SJCRH30 (cell line): ENCODE data around the gene CAMKMT. TPM values are rescaled to one million over a fixed set of nuclear protein-coding genes. Genes with fewer than 3 reads are reported as not detected.
A peak's percentile ranks its signal among the peaks of the same experiment; 100 is the strongest.

ENCODE experiments used
- DNase-seq, 2 experiments: peaks; one replicate each; pipeline ENCODE4 v3.0.0-alpha.2; 2015 to 2020
- H3K27ac ChIP-seq: fragments of 250-450 bp; sonication (Bioruptor Pico); 2 replicates; pipeline ENCODE4 v1.5.1; 2020; ENCODE audit warnings: mild to moderate bottlenecking, moderate library complexity
- H3K27me3 ChIP-seq: fragments of 250-450 bp; sonication (Bioruptor Pico); 2 replicates; pipeline ENCODE4 v1.5.1; 2020; ENCODE audit warnings: mild to moderate bottlenecking, moderate library complexity
- H3K36me3 ChIP-seq: fragments of 250-450 bp; sonication (Bioruptor Pico); 2 replicates; pipeline ENCODE4 v1.5.1; 2020; ENCODE audit warnings: mild to moderate bottlenecking, moderate library complexity
- H3K4me1 ChIP-seq: fragments of 250-450 bp; sonication (Bioruptor Pico); 2 replicates; pipeline ENCODE4 v1.5.1; 2020; ENCODE audit warnings: mild to moderate bottlenecking, moderate library complexity
- H3K4me3 ChIP-seq: fragments of 250-450 bp; sonication (Bioruptor Pico); 2 replicates; pipeline ENCODE4 v1.5.1; 2020; ENCODE audit warnings: mild to moderate bottlenecking, moderate library complexity
- H3K9me3 ChIP-seq: fragments of 250-450 bp; sonication (Bioruptor Pico); replicated peaks from 2 replicates; pipeline ENCODE4 v1.5.1; 2020; ENCODE audit warnings: mild to moderate bottlenecking, moderate library complexity
- total RNA-seq: library from RNA; depleted of rRNA; stranded (reverse); fragments of >200 nt; shearing (Covaris generic); gene quantifications from 2 replicates; pipeline ENCODE4 v1.2.3, GENCODE V29; 2014

The CAMKMT gene
- total RNA-seq, 1 experiment from 2014 or later: 11.3 TPM

GRCh38 chr2:44713170-44713569 is 351.4 kb downstream of the CAMKMT start:
- H3K27me3 ChIP-seq: no peaks in the 10 kb centered on the region
- no peak for DNase-seq
- no peaks in the 10 kb centered on the region for H3K36me3 ChIP-seq
- H3K4me1 ChIP-seq: peaks cover 12% of the 10 kb centered on the region
- no peaks in the 10 kb centered on the region for H3K9me3 ChIP-seq
- no peak overlapping the region for H3K27ac ChIP-seq
- H3K4me3 ChIP-seq: no peak overlapping the region

- no peaks in the 10 kb centered on the region for H3K27me3 ChIP-seq
- H3K4me3 ChIP-seq: no peak overlapping the region
- H3K9me3 ChIP-seq: no peaks in the 10 kb centered on the region
- no peaks in the 10 kb centered on the region for H3K36me3 ChIP-seq
- H3K4me1 ChIP-seq: peaks cover 8% of the 10 kb centered on the region
- DNase-seq: peak; percentile 74 to 89
- no peak overlapping the region for H3K27ac ChIP-seq
These were observed 353.9 kb downstream of the CAMKMT start for GRCh38 chr2:44715671-44716081.

DNA sequence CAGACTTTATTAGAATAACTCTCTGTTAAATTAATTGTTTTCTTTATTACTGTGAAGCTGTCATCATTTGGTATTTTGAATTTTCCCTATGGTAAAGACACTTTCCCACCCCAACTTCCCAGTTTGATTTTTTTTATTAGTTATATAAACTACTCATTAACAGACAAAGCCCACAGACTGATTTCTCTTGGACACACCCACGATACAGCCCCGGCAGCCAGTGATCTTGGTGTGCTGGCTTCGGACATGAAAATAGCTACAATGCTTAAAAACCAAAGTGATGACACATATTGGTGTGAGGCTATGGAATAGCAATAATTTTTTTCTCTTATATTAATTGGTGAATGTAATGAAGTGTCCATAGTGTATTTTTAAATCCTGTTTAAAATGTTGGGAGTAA is 354.4 kb downstream of the CAMKMT start:
- Histone ChIP-seq H3K4me3 (no peak overlapping the region), H3K4me1 (peaks cover 8% of the 10 kb centered on the region), H3K36me3 (no peaks in the 10 kb centered on the region), H3K9me3 (no peaks in the 10 kb centered on the region), H3K27me3 (no peaks in the 10 kb centered on the region), H3K27ac (no peak overlapping the region)
- peak in 1 of 2 experiments; percentile 11 for DNase-seq

DNA sequence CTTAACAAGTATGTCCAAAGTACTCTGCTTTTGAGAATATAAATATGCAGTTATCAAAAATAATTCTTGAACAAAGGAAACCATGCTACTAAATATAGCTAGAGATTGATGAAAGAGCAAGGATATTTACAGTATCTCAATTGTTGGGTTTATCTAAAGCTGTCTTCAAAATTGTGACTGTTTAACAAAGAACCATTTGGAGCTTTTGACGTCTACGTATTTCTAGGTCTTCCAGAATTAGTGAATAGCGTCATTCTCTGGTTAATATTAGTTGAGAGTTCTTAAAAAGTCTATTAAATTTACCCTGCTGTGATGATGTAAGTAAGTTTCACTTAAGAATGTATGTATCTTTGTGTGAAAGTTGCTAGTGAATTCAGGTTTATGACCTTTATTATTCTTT is 356.7 kb downstream of the CAMKMT start:
- H3K27me3 ChIP-seq: no peaks in the 10 kb centered on the region
- H3K9me3 ChIP-seq: no peaks in the 10 kb centered on the region
- DNase-seq: no peak
- H3K36me3 ChIP-seq: no peaks in the 10 kb centered on the region
- no peak overlapping the region for H3K27ac ChIP-seq
- peaks cover 8% of the 10 kb centered on the region for H3K4me1 ChIP-seq
- no peak overlapping the region for H3K4me3 ChIP-seq

DNA sequence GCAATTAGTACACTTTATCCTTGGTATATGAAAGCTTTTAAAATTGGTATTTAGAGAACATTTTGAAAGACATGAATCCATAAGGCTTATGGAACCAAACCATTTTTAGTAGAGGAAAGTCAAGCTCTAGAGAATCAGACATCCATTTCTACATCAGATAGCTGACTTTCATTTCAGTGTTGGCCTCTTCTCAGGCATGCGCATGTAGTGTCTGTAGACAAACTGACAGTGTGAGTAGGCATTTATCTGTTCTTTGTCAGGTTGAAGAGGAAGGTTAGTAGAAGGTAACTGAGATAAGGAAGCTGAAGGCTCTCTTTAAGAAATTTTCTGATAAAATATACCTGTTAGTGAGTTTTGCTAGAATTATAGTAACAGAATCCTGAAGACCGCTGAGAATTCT is 357.8 kb downstream of the CAMKMT start:
- Histone ChIP-seq H3K4me3 (no peak overlapping the region), H3K27ac (no peak overlapping the region), H3K9me3 (no peaks in the 10 kb centered on the region), H3K27me3 (no peaks in the 10 kb centered on the region), H3K4me1 (peaks cover 8% of the 10 kb centered on the region), H3K36me3 (no peaks in the 10 kb centered on the region)
- DNase-seq: no peak

GRCh38 chr2:44722026-44722625 is 360.4 kb downstream of the CAMKMT start:
- H3K9me3 ChIP-seq: no peaks in the 10 kb centered on the region; the same call in 1 of the 2 replicates
- no peaks in the 10 kb centered on the region for H3K4me1 ChIP-seq
- H3K4me3 ChIP-seq: no peak overlapping the region
- no peaks in the 10 kb centered on the region for H3K27me3 ChIP-seq
- H3K36me3 ChIP-seq: no peaks in the 10 kb centered on the region
- no peak overlapping the region for H3K27ac ChIP-seq
- no peak for DNase-seq

DNA sequence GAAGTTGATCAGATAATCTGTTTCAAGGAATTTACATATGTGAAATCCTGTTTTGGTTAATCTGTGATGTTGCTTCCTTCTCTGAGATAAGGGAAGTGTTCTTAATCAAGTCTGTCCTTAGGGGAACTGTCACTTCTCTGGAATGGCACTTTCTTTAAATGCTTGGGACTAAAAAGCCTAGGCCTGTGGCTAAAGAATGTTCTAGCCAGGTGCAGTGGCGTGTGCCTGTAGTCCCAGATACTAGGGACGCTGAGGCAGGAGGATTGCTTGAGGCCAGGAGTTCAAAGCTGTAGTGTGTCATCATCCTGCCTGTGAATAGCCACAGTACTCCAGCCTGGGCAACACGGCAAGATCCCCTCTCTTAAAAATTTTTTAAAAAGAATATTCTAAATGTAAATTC is 362.2 kb downstream of the CAMKMT start:
- H3K4me3 ChIP-seq: no peak overlapping the region
- H3K27me3 ChIP-seq: no peaks in the 10 kb centered on the region
- no peaks in the 10 kb centered on the region; the same call in 1 of the 2 replicates for H3K9me3 ChIP-seq
- DNase-seq: no peak
- H3K4me1 ChIP-seq: no peaks in the 10 kb centered on the region
- no peaks in the 10 kb centered on the region for H3K36me3 ChIP-seq
- no peak overlapping the region for H3K27ac ChIP-seq

DNA sequence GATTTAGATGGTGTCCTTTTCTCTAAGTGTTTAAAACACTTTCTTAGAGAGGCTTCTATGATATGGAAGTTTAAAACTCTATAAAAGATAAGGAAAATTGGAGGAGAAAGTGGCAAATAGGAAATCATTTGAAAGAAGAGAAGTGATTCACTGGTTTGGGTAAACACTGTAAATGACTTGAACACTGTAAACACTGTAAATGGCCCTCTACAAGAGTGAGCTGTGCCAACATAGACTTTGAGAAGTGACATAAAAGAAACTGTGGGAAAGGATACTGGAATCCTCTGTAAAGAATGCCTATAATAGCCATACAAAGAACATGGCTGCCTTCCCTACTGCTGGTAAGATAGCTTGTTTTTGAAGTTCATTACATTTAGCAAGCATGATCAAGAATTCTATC is 368.8 kb downstream of the CAMKMT start:
- no peak for DNase-seq
- Histone ChIP-seq H3K4me3 (no peak overlapping the region), H3K9me3 (no peaks in the 10 kb centered on the region; the same call in 1 of the 2 replicates), H3K4me1 (no peaks in the 10 kb centered on the region), H3K27ac (no peak overlapping the region), H3K27me3 (no peaks in the 10 kb centered on the region), H3K36me3 (no peaks in the 10 kb centered on the region)

DNA sequence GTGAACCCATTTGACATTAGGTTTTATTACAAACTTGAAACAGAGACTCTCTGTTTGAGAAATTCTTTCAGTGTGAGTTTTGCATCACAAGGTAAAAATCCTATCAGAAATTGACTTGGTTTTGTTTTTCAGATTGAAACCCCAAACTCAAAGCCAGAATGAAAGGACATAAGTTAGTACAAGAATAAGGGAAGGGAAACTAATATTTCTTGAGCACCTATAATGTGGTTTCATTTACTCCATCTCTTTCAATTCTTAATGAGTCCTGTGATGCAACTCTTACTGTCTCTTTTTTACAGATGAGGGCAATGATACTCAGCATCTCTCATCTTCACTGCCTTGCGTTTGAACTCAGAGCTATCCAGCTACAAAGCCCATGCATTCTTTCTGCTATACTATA is 369.8 kb downstream of the CAMKMT start:
- H3K9me3 ChIP-seq: peaks cover 3% of the 10 kb centered on the region; the same call in 1 of the 2 replicates
- H3K4me3 ChIP-seq: no peak overlapping the region
- no peaks in the 10 kb centered on the region for H3K36me3 ChIP-seq
- no peak overlapping the region for H3K27ac ChIP-seq
- no peaks in the 10 kb centered on the region for H3K4me1 ChIP-seq
- no peak for DNase-seq
- H3K27me3 ChIP-seq: no peaks in the 10 kb centered on the region

GRCh38 chr2:44736270-44736942 is 374.7 kb downstream of the CAMKMT start:
- DNase-seq: no peak
- Histone ChIP-seq H3K27ac (no peak overlapping the region), H3K9me3 (peaks cover 3% of the 10 kb centered on the region; the same call in 1 of the 2 replicates), H3K4me1 (peaks cover 9% of the 10 kb centered on the region), H3K4me3 (no peak overlapping the region), H3K36me3 (no peaks in the 10 kb centered on the region), H3K27me3 (no peaks in the 10 kb centered on the region)

DNA sequence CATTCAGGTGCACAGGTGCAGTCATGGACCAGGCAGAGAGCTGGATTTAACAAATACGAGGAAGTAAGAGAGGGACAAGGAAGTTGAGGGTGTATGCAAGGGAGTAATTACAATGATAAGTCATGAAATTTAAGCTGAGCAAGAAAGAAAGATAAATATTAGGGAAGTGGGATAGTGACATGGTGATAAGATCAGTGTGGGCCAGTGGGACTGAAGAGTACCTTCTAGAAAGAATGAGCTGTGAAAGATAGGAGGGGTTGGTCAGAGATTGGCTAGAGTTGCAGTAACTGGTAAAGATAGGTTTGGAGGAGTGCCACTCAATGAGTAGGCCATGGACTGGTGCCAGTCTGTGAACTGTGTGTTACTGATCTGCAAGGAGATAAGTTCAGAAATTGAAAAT is 378.9 kb downstream of the CAMKMT start:
- H3K27ac ChIP-seq: no peak overlapping the region
- DNase-seq: no peak

GRCh38 chr2:44741507-44741906 is 379.8 kb downstream of the CAMKMT start:
- peak; percentile 59 to 76 for DNase-seq

More for the DNA sequence above, 378.9 kb downstream of the CAMKMT start:
- peaks cover 3% of the 10 kb centered on the region; the same call in 1 of the 2 replicates for H3K9me3 ChIP-seq
- H3K36me3 ChIP-seq: no peaks in the 10 kb centered on the region
- no peaks in the 10 kb centered on the region for H3K27me3 ChIP-seq
- H3K4me1 ChIP-seq: peaks cover 18% of the 10 kb centered on the region
- H3K4me3 ChIP-seq: no peak overlapping the region

DNA sequence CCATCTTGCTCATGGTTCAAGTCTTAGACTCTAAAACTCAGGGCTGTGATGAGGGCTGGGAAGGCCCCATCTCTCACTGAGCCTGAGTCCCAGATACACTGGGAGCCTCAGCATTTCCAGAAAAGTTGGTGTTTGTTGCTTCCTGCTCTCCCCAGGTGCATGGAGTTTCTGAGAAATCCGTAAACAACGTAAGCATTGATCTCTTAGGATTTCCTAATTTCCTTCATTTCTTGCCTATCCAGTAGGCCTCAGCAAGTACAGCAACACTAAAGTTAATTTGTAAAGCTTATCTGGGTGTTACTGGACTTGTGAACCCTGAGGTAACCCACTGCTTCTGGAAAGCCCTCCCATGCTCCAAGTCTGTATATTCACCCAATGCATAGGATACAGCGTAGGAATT is 380.3 kb downstream of the CAMKMT start:
- H3K36me3 ChIP-seq: no peaks in the 10 kb centered on the region
- DNase-seq: no peak
- no peaks in the 10 kb centered on the region for H3K27me3 ChIP-seq
- no peaks in the 10 kb centered on the region; the same call in 1 of the 2 replicates for H3K9me3 ChIP-seq
- no peak overlapping the region for H3K4me3 ChIP-seq
- peak overlapping the region; percentile 33 for H3K27ac ChIP-seq
- H3K4me1 ChIP-seq: peaks cover 18% of the 10 kb centered on the region

More at GRCh38 chr2:44741507-44741906, 379.8 kb downstream of the CAMKMT start:
- no peaks in the 10 kb centered on the region for H3K27me3 ChIP-seq
- no peaks in the 10 kb centered on the region; the same call in 1 of the 2 replicates for H3K9me3 ChIP-seq
- H3K4me3 ChIP-seq: no peak overlapping the region
- no peaks in the 10 kb centered on the region for H3K36me3 ChIP-seq
- H3K27ac ChIP-seq: peak overlapping the region; percentile 33
- peaks cover 18% of the 10 kb centered on the region for H3K4me1 ChIP-seq

DNA sequence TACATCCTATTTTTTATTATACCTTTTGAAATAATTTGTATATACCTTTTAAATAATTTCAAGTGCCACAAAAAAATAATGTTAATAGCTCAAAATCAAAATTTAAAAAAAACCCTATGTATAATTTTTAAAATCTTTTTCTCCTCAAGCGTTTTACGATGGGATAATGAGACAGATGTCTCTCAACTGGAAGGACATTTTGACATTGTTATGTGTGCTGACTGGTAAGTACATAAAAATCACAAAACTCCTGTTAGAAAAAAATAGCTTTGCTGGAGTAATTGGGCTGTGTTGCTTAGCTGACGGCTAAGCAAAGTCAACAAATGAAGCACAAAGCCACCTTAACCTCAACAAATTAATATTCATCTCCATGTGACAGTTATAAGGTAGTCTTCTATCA is 381.7 kb downstream of the CAMKMT start:
- Histone ChIP-seq H3K36me3 (no peaks in the 10 kb centered on the region), H3K4me1 (peaks cover 18% of the 10 kb centered on the region), H3K27me3 (no peaks in the 10 kb centered on the region), H3K9me3 (no peaks in the 10 kb centered on the region; the same call in 1 of the 2 replicates), H3K4me3 (no peak overlapping the region), H3K27ac (no peak overlapping the region)
- DNase-seq: no peak

DNA sequence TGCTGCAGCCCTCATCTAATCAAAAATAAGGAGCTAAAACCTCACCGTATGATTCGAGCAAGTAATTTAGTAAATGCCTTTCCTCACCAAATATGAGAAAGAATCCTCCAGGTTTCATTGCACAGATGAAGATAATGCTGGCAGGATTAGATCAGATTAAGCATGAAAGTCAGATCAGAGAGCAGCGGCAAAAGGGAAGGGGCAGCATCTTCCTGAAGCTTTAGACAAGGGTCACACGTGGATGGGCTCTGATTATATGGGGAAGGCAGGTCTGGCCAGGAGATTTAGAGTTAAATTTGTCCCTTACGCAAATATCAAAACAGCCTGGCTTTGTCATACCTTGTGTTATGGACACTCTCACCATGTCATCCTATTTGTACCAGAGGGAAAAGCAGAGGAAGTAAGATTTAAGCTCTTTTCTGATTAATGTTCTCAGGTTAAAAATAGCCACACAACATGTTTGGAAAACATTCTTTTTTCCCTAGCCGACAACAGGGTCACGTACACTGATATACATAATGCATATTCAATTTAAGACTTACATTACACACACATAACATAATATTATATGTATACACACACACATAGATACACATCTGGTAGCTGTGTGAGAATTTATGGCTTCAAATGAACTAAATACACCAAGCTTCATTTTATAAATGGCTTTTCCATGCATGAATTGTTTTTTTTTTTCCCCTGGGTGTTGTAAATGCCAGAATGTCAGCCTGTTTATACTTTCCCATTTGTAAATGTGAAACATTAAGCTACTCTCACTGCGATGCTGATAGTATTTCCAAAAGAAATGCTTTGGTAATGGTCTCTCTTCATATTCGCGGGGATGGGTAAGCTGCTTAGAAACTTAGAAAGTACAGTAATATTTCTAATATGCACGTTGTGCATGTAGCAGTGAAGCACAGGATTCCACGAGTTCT is 383.5 kb downstream of the CAMKMT start:
- Histone ChIP-seq H3K36me3 (no peaks in the 10 kb centered on the region), H3K27me3 (no peaks in the 10 kb centered on the region), H3K4me1 (peaks cover 18% of the 10 kb centered on the region), H3K27ac (no peak overlapping the region), H3K4me3 (no peak overlapping the region), H3K9me3 (no peaks in the 10 kb centered on the region)
- no peak for DNase-seq
